Panc1 (cell line): ENCODE measurements around the gene SELENBP1. TPM values are rescaled to one million over a fixed set of nuclear protein-coding genes. Genes with fewer than 3 reads are reported as not detected.

Source experiments
- ATAC-seq: fragments of 200-7000 bp; cut with Tn5 transposase; 2 replicates; pipeline ENCODE4 v1.9.1; 2020; ENCODE audit warnings: mild to moderate bottlenecking, moderate library complexity
- BruUV-seq: library from RNA; stranded (reverse); fragments of 400-500 nt; replicated peaks from 2 replicates; lab custom pipeline; 2021; lab: Mats Ljungman, UMichigan
- CTCF ChIA-PET: fragments of 300-600 bp; sonication (Branson Sonifier 250); formaldehyde crosslinking; loops from one replicate; lab custom pipeline; 2022; ENCODE audit warnings: antibody characterized with exemption; lab: Charles Lee
- POLR2A ChIA-PET: fragments of 300-600 bp; sonication (Branson Sonifier 250); formaldehyde crosslinking; loops from one replicate; lab custom pipeline; 2022; ENCODE audit warnings: antibody characterized with exemption; lab: Charles Lee
- DNase-seq: peaks from one replicate; pipeline ENCODE4 v3.0.0-alpha.2; 2010; ENCODE audit warnings: low read depth, low spot score
- H3K27ac ChIP-seq: 2 replicates; pipeline ENCODE4 v1.5.1; 2011; ENCODE audit warnings: mild to moderate bottlenecking, low read length, inconsistent platforms
- H3K27me3 ChIP-seq: fragments of 200-500 bp; sonication (Bioruptor generic); 2 replicates; pipeline ENCODE4 v1.6.0; 2014; ENCODE audit warnings: low read length, inconsistent platforms; ENCODE audit not compliant: control insufficient read depth, insufficient read depth
- H3K36me3 ChIP-seq: fragments of 200-500 bp; sonication (Bioruptor generic); 2 replicates; pipeline ENCODE4 v1.5.1; 2014; ENCODE audit warnings: inconsistent platforms, mild to moderate bottlenecking, low read length, moderate library complexity; ENCODE audit not compliant: control insufficient read depth, insufficient read depth
- H3K4me1 ChIP-seq: 2 replicates; pipeline ENCODE4 v1.5.1; 2011; ENCODE audit warnings: inconsistent platforms, mild to moderate bottlenecking, low read length, moderate library complexity; ENCODE audit not compliant: control insufficient read depth, insufficient read depth
- H3K4me3 ChIP-seq, 2 experiments: 2 replicates each; pipeline ENCODE4 v1.5.1; 2011 to 2012; ENCODE audit warnings: low read depth in 2 of 2, low read length in 2 of 2, mild to moderate bottlenecking in 2 of 2, inconsistent platforms in 1 of 2, moderate library complexity in 1 of 2
- H3K9me3 ChIP-seq: fragments of 200-500 bp; sonication (Bioruptor generic); 2 replicates; pipeline ENCODE4 v1.5.1; 2014; ENCODE audit warnings: low read depth, mild to moderate bottlenecking, inconsistent platforms, low read length, moderate library complexity; ENCODE audit not compliant: control insufficient read depth, insufficient read depth
- POLR2AphosphoS5 ChIP-seq: IDR thresholded peaks from 2 replicates; pipeline ENCODE4 v1.6.1; 2012; ENCODE audit warnings: mild to moderate bottlenecking, low read depth, low read length, moderate library complexity
- SIN3A ChIP-seq: IDR thresholded peaks from 2 replicates; pipeline ENCODE4 v1.6.1; 2012; ENCODE audit warnings: low read depth, mild to moderate bottlenecking, low read length, moderate library complexity, borderline replicate concordance; ENCODE audit not compliant: insufficient read depth
- TCF7L2 ChIP-seq: IDR thresholded peaks from 2 replicates; pipeline ENCODE4 v1.6.1; 2011; ENCODE audit warnings: mild to moderate bottlenecking, low read depth, low read length, inconsistent platforms
- in situ Hi-C: cut with HindIII; loops from 2 replicates; pipeline ENCODE4 v1.10.0; 2016; ENCODE audit warnings: low sequenced_read_pairs, low pct_unique_long_range_greater_than_20kb
- intact Hi-C: fragments of 100-400 bp; cut with micrococcal nuclease; formaldehyde crosslinking; loops from one replicate; pipeline ENCODE4 v1.10.0; 2022; ENCODE audit not compliant: unreplicated experiment
- total RNA-seq: library from RNA; stranded (reverse); gene quantifications from one replicate; pipeline ENCODE4 v1.2.1, GENCODE V29; 2021; ENCODE audit not compliant: unreplicated experiment
- TF ChIP-seq, protein P1 (sequence below): fragments of 450-650 bp; IDR thresholded peaks from 2 replicates; pipeline ENCODE4 v1.5.1; 2017; ENCODE audit warnings: mild to moderate bottlenecking
- TF ChIP-seq, protein P2 (sequence below), 2 experiments: IDR thresholded peaks; 2 replicates each; pipeline ENCODE4 v1.6.1; 2011 to 2012; ENCODE audit warnings: low read depth in 2 of 2, control low read depth in 1 of 2, low read length in 1 of 2, mild to moderate bottlenecking in 1 of 2, moderate library complexity in 1 of 2; ENCODE audit not compliant: insufficient read depth in 1 of 2

SELENBP1 gene
- total RNA-seq, 1 experiment from 2014 or later = 5.9 TPM

DNA sequence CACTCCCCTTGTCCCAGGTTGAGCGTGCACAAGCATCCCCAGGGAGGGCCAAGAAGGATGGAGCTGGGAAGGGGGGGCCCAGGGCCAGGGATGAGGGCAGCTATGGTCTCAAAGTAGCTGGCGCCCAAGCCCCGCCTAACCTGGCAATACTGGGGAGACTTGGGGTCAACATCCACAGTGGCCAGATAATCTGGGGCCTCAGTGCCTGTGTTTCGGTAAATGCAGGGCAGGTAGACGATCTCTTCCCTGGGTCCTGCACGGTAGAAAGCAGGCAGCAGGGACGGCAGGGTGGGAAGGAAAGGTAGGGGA, 3.2 kb downstream of the SELENBP1 start:
- no peak overlapping the region for H3K4me3 ChIP-seq
- H3K27me3 ChIP-seq = no peaks in the 10 kb centered on the region
- no peak for ATAC-seq
- BruUV-seq = no TSS peak
- in situ Hi-C loops = no loop called here
- no peak overlapping the region for H3K27ac ChIP-seq
- H3K4me1 ChIP-seq = peaks cover 9% of the 10 kb centered on the region
- ChIA-PET CTCF (interaction anchor here (0.5 kb wide), 1 partner anchor 17 kb away, joined by 9 read pairs; no protein-coding TSS in a partner anchor), POLR2A (no interaction called here)
- intact Hi-C loops = no loop called here
- no peak for DNase-seq
- no peaks in the 10 kb centered on the region for H3K36me3 ChIP-seq
- TF ChIP-seq TCF7L2 = no peak
- no peaks in the 10 kb centered on the region for H3K9me3 ChIP-seq

DNA sequence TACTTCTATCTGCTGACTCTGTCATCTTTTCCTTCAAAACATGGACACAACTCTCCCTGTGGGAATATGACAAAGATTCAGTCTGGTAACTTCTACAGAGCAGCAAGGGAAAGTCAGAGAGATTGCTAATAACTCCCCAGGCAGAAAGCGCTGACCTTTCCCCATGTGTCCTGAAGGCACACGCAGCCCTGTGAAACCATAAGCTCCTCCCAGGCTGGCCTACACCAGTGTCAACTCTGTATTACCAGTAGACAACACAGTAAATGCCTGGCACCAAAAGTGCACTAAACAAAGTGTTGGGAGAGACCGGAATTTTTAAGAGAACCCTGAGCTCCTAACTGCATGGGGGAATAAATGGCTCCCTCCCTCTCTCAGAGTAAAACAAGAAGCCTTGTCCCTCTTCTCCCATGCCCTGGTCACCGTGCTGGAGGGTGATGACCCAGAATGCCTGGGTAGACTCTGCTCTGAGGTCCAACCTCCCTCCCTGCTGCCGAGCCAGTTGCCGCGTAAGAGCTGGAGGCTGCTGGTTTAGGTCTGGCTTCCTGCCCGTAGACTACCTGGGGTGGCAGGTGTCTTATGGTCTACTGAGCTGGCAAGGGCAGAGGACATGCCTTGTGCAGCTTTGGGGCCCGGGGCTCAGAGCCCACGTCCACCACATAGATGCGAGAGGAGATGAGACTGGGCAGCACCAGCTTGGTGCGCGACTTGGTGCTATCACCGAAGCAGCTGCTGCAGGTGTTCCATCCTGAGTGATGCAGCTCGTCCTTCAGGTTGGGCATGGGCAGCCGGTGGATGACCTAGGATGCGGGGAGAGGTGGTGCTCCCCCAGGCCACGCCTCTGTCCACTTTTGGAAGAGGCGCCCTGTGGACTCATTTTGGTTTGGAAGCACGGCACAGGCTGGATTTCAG, 3.9 kb downstream of the SELENBP1 start:
- DNase-seq (no peak), ATAC-seq (no peak)
- no peaks in the 10 kb centered on the region for H3K27me3 ChIP-seq
- in situ Hi-C loops (no loop called here), intact Hi-C loops (no loop called here)
- no peaks in the 10 kb centered on the region for H3K36me3 ChIP-seq
- no TSS peak for BruUV-seq
- ChIA-PET CTCF (interaction anchor here (0.5 kb wide), 1 partner anchor 16 kb away, joined by 9 read pairs; no protein-coding TSS in a partner anchor), POLR2A (no interaction called here)
- no peak overlapping the region for H3K4me3 ChIP-seq
- H3K27ac ChIP-seq = no peak overlapping the region
- TF ChIP-seq, protein P1, sequence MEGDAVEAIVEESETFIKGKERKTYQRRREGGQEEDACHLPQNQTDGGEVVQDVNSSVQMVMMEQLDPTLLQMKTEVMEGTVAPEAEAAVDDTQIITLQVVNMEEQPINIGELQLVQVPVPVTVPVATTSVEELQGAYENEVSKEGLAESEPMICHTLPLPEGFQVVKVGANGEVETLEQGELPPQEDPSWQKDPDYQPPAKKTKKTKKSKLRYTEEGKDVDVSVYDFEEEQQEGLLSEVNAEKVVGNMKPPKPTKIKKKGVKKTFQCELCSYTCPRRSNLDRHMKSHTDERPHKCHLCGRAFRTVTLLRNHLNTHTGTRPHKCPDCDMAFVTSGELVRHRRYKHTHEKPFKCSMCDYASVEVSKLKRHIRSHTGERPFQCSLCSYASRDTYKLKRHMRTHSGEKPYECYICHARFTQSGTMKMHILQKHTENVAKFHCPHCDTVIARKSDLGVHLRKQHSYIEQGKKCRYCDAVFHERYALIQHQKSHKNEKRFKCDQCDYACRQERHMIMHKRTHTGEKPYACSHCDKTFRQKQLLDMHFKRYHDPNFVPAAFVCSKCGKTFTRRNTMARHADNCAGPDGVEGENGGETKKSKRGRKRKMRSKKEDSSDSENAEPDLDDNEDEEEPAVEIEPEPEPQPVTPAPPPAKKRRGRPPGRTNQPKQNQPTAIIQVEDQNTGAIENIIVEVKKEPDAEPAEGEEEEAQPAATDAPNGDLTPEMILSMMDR = no peak
- TF ChIP-seq POLR2AphosphoS5 (no peak), TCF7L2 (no peak), SIN3A (no peak)
- TF ChIP-seq, protein P2, sequence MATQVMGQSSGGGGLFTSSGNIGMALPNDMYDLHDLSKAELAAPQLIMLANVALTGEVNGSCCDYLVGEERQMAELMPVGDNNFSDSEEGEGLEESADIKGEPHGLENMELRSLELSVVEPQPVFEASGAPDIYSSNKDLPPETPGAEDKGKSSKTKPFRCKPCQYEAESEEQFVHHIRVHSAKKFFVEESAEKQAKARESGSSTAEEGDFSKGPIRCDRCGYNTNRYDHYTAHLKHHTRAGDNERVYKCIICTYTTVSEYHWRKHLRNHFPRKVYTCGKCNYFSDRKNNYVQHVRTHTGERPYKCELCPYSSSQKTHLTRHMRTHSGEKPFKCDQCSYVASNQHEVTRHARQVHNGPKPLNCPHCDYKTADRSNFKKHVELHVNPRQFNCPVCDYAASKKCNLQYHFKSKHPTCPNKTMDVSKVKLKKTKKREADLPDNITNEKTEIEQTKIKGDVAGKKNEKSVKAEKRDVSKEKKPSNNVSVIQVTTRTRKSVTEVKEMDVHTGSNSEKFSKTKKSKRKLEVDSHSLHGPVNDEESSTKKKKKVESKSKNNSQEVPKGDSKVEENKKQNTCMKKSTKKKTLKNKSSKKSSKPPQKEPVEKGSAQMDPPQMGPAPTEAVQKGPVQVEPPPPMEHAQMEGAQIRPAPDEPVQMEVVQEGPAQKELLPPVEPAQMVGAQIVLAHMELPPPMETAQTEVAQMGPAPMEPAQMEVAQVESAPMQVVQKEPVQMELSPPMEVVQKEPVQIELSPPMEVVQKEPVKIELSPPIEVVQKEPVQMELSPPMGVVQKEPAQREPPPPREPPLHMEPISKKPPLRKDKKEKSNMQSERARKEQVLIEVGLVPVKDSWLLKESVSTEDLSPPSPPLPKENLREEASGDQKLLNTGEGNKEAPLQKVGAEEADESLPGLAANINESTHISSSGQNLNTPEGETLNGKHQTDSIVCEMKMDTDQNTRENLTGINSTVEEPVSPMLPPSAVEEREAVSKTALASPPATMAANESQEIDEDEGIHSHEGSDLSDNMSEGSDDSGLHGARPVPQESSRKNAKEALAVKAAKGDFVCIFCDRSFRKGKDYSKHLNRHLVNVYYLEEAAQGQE (IDR thresholded peaks at IDR 0.05; ENCODE audit: insufficient read depth in 1 of 2, low read depth in 2 of 2, low read length in 1 of 2) = no peak
- H3K4me1 ChIP-seq = peaks cover 9% of the 10 kb centered on the region
- H3K9me3 ChIP-seq = no peaks in the 10 kb centered on the region
